GM21717 (cell line): ENCODE measurements around the gene DROSHA.

Source experiments
- ATAC-seq: cut with Tn5 transposase; IDR thresholded peaks from one replicate; pipeline ENCODE4 v1.9.1; 2021; ENCODE audit warnings: mild to moderate bottlenecking, moderate library complexity; ENCODE audit not compliant: unreplicated experiment

DROSHA gene

DNA sequence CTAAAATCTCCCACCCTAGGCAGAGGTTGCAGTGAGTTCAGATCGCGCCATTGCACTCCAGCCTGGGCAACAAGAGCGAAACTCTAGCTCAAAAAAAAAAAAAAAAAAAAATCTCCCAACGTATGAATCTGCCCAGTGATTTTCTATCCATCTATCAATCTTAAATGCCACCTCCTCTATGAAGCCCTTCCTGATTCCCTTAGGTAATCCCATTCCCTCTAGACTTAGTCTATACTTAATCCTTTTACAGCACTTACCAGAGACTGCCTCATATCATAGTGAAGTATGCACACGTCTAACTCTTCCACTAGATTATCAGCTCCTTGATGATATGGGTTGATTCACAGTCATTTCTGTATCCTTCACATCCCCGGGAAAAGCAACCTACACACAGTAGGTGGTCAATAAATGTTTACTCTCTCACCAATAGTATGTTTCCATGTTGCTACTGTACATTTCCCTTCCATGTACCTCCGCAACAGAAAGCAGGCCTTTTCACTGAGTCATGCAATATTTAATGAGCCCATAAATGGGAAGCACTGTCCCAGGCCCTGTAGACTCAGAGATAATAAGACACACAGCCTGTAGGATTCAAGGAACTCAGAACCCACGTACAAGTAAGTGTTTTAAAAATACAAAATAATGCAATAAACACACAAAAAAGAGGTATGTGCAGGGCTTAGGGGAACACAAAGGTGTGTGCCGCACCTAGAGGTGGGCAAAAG, 1.2 kb downstream of the DROSHA start:
- ATAC-seq, result no peak

DNA sequence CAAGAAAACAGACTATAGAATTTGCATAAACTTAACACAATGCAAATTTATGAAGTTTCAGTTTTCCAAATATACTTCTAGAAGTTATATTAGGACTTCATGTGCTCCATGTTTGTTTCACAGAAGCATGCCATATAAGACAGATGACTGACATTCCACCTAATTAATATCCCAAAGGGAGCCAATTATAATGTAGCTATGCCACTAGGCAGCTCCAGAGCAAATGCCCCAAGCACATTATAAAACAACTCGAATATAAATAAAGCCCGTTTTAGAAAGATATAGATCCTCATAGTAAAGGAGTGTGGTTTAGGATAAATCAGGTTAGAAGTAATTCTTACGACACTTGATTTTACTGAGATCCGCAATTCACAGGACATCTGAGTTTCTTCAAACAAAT, 8.9 kb downstream of the DROSHA start:
- ATAC-seq, result no peak

DNA sequence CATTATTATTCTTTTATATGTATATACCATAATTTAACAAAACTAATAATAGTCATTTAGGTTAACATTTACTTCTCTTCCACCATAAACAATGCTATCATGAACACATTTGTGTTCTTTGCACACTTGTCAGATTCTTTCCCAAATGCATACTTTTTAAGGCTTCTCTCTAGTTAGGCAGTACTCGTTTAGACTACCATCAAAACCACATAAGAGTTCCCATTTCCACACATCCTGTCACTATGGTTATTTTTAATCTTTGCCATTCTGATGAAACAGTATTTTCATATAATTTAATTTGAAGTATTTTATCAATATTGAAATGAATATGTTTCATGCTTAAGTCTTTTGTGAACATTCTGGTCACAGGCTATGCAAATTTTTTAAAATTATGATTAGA, 15.1 kb downstream of the DROSHA start:
- ATAC-seq, result no peak

DNA sequence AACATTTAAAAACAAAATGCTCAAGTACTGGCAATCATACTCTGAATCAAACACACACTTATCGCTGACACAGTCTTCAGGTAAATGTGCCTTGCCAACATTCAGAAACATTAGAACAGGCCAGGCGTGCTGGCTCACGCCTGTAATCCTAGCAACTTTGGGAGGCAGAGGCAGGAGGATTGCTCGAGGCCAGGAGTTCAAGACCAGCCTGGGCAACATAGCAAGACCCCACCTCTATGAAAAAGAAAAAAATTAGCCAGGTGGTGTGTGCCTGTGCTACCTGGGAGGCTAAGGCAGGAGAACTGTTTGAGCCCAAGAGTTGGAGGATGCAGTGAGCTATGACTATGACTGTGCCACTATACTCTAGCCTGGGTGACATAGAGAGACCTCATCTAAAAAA, 20.6 kb downstream of the DROSHA start:
- ATAC-seq, result no peak

DNA sequence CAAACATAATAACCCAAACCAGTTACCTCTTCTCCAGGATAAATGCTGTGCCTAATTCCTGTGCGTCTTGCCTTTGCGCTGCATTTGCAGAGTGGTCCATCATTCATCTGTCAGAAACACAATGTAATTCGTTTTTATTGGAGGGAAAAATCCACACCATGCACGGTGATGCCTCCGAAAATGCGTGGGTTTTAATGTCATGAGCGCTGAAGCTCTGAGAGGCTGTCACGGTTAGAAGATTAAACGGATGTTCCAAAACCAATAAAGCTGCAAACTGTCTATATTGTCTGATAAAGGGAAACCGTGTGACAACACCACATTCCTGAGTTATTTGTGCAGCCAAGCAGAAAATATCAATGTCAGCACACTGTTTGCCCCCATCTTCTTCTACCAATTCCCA, 27.4 kb downstream of the DROSHA start:
- no peak for ATAC-seq

GRCh38 chr5:31502506-31502905, 29.4 kb downstream of the DROSHA start:
- no peak for ATAC-seq

DNA sequence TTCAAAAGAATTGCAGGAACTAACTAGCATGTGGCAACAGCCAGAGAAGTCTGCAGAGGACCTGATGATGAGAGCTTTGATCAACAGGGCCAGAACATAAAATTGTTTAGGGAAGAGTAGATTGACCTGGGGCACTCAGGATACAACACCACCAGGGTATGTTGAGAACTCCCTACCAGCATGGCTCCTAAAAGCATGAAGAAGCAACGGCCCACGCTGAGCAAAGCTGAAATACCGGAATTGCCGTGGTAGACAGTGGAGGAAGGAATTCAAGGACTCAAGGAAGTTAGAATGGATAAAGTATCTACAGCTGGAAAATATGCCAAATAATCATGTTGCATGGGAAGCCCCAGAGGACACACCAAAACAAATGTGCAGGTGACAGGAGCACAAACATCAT, 31.6 kb downstream of the DROSHA start:
- no peak for ATAC-seq

DNA sequence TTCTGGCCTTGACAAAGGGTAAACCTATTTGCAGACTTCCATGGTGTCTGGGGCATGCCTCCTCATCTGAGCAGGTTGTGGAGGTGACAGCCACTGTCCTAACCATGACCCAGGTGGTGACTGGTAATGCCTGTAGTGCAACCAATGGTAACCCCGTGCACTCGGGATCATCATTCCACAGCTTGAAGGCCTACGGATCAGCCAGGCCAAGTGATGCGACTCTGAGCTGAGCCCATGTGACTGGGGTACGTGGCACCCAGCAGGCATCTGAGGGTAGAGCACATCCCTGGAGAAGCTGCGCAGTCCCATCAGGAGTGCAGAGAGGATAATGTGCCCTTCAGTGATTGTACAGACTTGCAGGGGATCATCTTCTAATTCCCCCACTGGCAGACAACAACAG, 35.0 kb downstream of the DROSHA start:
- ATAC-seq, result no peak

DNA sequence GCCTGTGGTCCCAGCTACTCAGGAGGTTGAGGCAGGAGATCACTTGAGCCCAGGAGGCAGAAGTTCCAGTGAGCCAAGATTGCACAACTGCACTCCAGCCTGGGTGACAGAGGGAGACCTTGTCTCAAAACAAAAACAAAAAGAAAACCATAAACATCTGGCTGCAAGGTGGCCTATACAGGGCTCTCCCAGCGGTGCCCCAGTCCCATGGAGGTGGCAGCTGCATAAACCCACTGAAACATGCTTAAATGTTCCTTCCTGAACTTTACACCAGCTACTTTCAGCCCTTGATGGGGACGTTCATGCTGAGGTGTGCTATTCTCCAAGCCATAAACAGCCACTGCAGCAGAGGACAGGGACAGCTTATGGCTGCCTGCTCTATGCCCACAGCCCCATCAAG, 35.6 kb downstream of the DROSHA start:
- no peak for ATAC-seq

- ATAC-seq, result no peak
Measured at GRCh38 chr5:31495336-31495735, 36.6 kb downstream of the DROSHA start.

GRCh38 chr5:31492869-31493268, 39.0 kb downstream of the DROSHA start:
- ATAC-seq, result no peak

DNA sequence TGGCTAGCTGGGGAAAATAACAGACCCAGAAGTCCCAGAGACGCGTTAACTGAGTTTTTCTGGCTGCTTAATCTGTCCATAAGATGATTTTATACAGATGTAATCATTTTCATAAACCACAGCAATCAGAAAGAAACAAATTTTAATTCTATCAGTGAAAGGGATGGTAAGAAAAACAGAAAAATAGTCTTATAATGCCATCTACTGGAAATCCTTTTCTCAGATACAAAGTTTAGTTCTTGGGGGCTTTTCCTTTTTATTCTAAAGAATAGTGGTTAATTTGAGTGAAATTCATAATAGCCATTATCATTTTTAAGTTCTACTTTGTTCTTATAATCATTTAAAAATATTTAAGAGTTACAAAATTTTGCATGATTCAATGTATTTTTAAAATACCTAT, 44.4 kb downstream of the DROSHA start:
- ATAC-seq, result no peak

- ATAC-seq, result no peak
Measured at GRCh38 chr5:31486441-31486840, 45.5 kb downstream of the DROSHA start.

- no peak for ATAC-seq
Measured at GRCh38 chr5:31485376-31486207, 46.3 kb downstream of the DROSHA start.

DNA sequence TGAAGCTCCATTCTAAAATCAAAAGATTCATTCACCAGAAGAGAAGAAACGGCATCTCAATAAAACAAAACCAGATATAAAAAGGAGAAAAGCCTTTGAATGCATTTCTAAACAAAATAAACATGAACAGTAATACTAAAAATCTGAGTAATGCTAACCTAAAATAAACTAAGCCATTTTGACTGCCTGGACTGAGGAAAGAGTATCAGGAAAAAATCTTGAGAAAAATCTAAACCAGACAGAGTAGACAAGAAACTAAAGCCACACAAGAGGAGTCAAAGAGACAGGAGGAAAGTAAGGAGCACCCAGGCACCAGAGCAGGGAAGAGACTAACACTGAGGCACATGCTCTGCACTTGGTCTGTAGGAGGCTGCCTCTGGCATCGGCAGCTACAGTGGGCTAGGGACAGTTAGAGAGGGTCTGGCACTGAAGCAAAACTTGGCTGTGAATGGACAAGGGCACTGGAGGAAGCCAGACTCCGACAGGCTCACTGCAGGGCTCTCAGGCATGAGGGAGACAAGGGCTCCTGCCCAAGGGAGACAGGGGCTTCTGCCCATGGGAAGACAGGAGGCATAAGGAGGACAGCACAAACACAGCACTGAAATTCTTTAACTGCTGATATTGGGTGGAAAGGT, 50.2 kb downstream of the DROSHA start:
- ATAC-seq, result no peak

- no peak for ATAC-seq
Measured at GRCh38 chr5:31479706-31480105, 52.2 kb downstream of the DROSHA start.

GRCh38 chr5:31478901-31479300, 53.0 kb downstream of the DROSHA start:
- ATAC-seq, result no peak

- no peak for ATAC-seq
Measured at GRCh38 chr5:31477971-31478370, 53.9 kb downstream of the DROSHA start.

GRCh38 chr5:31477516-31477915, 54.4 kb downstream of the DROSHA start:
- no peak for ATAC-seq

GRCh38 chr5:31476738-31477141, 55.2 kb downstream of the DROSHA start:
- ATAC-seq, result no peak

GRCh38 chr5:31471916-31472315, 60.0 kb downstream of the DROSHA start:
- ATAC-seq, result no peak

DNA sequence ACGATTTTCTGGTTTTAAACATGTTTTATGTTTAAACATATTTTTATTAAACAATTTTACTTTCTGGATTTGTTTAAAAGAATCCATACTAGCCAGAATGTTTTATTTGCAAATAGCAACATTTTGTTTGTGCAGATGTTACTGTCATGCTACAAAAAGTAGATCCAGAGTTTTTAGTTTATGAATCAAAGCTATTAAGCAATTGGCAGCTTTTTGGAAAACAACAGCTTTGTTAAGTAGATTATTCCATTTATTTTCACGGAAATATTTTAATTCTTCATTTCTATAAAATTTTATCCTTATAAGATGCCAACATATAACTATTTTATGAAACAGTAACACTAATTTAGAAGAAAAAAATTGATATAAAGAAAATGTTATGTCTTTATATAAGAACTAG, 60.9 kb downstream of the DROSHA start:
- ATAC-seq, result no peak
